GM18517 (cell line): ENCODE results near the gene RBM15.

Source experiments
- ATAC-seq: cut with Tn5 transposase; IDR thresholded peaks from one replicate; pipeline ENCODE4 v1.9.1; 2021; ENCODE audit warnings: mild to moderate bottlenecking, moderate library complexity; ENCODE audit not compliant: unreplicated experiment

The RBM15 gene

GRCh38 chr1:110338886-110339406 is at the start of gene RBM15:
RBM15 (plus strand) TSS chr1:110339377; CDS start chr1:110339406, 29 bp downstream.
- ATAC-seq: peak; percentile 79

- no peak for ATAC-seq
Observed at GRCh38 chr1:110291241-110292030, 47.7 kb upstream of the RBM15 start.

- no peak for ATAC-seq
Observed at GRCh38 chr1:110292031-110292741, 47.0 kb upstream of the RBM15 start.

- ATAC-seq: no peak
Observed at GRCh38 chr1:110293601-110294104, 45.5 kb upstream of the RBM15 start.

GRCh38 chr1:110294308-110294707 is 44.9 kb upstream of the RBM15 start:
- no peak for ATAC-seq

GRCh38 chr1:110298991-110299390 is 40.2 kb upstream of the RBM15 start:
- no peak for ATAC-seq

GRCh38 chr1:110300412-110301085 is 38.6 kb upstream of the RBM15 start:
- no peak for ATAC-seq

GRCh38 chr1:110302836-110303235 is 36.3 kb upstream of the RBM15 start:
- ATAC-seq: no peak

GRCh38 chr1:110305900-110306420 is 33.2 kb upstream of the RBM15 start:
- no peak for ATAC-seq

- no peak for ATAC-seq
Observed at GRCh38 chr1:110307239-110307974, 31.8 kb upstream of the RBM15 start.

GRCh38 chr1:110308247-110308646 is 30.9 kb upstream of the RBM15 start:
- no peak for ATAC-seq

GRCh38 chr1:110309139-110309538 is 30.0 kb upstream of the RBM15 start:
- no peak for ATAC-seq

GRCh38 chr1:110309767-110310166 is 29.4 kb upstream of the RBM15 start:
- no peak for ATAC-seq

- ATAC-seq: no peak
Observed at GRCh38 chr1:110310300-110310699, 28.9 kb upstream of the RBM15 start.

- ATAC-seq: no peak
Observed at GRCh38 chr1:110312188-110313121, 26.7 kb upstream of the RBM15 start.

- ATAC-seq: no peak
Observed at GRCh38 chr1:110316735-110317134, 22.4 kb upstream of the RBM15 start.

- no peak for ATAC-seq
Observed at GRCh38 chr1:110318046-110318445, 21.1 kb upstream of the RBM15 start.

- no peak for ATAC-seq
Observed at GRCh38 chr1:110319332-110320167, 19.6 kb upstream of the RBM15 start.
